ENCODE results near the gene MAGEA4.

MAGEA4 gene

DNA sequence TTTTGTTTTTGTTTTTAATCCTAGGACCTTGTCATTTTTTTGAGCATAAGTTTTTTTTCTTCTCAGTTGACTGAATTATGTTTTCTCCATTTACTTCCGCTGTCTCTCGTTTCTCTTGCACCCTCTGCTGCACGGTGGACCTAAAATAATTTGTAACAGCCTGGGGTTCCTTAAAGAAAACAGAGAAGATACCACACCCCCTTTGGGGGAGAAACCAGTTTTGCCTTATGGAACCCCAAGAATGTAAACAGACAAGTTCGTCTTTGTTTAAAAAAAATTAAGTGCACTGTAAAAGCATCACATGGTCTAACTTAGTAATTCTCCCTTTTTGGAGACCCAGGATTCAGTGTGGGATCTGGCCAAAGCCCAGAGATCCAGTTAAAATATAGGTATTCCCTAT lies 32.8 kb upstream of the MAGEA4 start:
- no peak overlapping the region for H3K4me3 ChIP-seq (ENCODE audit: low read depth, low read length)
- no peak for DNase-seq (ENCODE audit: low read depth, low spot score)
- in situ Hi-C loops (cut with HindIII; ENCODE audit: low sequenced_read_pairs): no loop called here
- TF ChIP-seq, protein P1, sequence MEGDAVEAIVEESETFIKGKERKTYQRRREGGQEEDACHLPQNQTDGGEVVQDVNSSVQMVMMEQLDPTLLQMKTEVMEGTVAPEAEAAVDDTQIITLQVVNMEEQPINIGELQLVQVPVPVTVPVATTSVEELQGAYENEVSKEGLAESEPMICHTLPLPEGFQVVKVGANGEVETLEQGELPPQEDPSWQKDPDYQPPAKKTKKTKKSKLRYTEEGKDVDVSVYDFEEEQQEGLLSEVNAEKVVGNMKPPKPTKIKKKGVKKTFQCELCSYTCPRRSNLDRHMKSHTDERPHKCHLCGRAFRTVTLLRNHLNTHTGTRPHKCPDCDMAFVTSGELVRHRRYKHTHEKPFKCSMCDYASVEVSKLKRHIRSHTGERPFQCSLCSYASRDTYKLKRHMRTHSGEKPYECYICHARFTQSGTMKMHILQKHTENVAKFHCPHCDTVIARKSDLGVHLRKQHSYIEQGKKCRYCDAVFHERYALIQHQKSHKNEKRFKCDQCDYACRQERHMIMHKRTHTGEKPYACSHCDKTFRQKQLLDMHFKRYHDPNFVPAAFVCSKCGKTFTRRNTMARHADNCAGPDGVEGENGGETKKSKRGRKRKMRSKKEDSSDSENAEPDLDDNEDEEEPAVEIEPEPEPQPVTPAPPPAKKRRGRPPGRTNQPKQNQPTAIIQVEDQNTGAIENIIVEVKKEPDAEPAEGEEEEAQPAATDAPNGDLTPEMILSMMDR (IDR thresholded peaks at IDR 0.05; ENCODE audit: low read depth, low read length): no peak

DNA sequence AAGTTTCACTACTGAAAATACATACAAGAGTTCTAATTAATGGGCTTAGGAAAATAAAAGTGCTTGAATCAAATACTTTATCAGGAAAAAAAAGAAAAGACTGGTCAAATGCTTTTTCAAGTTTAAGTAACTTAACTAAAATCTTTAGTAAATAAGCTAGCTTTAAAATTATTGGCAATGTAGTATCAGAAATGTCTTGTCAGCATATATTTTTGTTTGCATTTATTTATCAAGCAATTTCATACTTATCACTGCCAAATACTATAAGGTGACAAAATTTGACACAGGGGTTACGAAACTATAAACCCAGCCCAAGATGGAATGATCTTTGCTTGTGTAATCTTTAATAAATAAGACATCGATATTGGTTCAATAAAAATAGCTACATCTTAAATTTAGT lies 31.8 kb upstream of the MAGEA4 start:
- H3K4me3 ChIP-seq (ENCODE audit: low read depth, low read length): no peak overlapping the region
- TF ChIP-seq, protein P1 (IDR thresholded peaks at IDR 0.05; ENCODE audit: low read depth, low read length): no peak
- DNase-seq (ENCODE audit: low read depth, low spot score): no peak
- in situ Hi-C loops (cut with HindIII; ENCODE audit: low sequenced_read_pairs): no loop called here

DNA sequence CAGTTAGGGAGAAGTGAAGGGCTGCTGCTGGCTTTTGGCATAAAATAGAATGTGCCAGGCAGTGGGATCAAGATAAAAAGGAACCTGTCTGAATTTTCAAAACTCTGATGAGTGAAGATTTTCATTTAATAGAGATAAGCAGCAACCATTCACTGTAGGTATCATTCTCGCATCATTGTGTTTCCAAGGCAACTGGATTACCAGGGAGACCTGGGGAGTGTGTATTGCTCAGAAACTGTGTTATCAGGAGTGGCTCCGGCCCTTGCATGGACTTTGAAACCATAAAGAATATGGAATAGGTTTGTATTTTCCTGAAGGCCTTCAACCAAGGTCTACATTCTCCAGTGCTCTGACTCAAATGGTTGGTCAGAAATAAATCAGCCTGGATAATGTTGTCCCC lies 23.3 kb upstream of the MAGEA4 start:
- TF ChIP-seq, protein P1 (IDR thresholded peaks at IDR 0.05; ENCODE audit: low read depth, low read length): no peak
- no peak for DNase-seq (ENCODE audit: low read depth, low spot score)
- in situ Hi-C loops (cut with HindIII; ENCODE audit: low sequenced_read_pairs): no loop called here
- H3K4me3 ChIP-seq (ENCODE audit: low read depth, low read length): no peak overlapping the region

DNA sequence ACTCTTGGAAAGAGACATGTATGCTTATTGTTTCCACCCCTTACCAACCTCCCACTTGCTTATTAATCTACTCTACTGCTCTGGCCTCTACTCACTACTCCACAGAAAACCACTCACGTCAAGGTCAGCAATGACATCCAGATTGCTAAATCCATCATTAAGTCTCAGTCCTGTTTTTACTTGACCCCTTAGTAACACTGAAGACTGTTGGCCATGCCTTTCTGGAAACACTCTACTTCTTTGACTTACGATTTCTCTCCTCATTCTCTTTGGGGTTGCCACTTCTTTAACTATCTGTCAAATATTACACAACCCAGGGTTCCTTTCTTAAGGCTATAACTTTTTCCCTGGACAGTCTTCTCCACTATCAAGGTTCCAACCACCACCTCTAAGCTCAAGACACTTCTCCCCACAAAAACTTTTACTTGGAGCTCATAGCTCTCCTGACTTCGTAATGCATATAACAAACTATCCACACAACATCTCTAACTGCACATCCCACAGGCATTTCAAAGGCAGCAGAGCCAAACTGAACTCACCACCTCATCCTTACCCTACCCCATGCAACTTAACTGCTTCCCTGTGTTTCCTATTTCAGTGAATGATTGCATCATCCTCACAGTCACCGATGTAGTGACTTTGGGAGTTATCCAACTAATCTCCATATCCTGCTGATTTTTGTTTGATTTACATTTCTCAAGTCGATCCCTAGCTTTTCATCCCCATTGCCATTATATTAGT lies 15.8 kb upstream of the MAGEA4 start:
- TF ChIP-seq, protein P1 (IDR thresholded peaks at IDR 0.05; ENCODE audit: low read depth, low read length): no peak
- no peak overlapping the region for H3K4me3 ChIP-seq (ENCODE audit: low read depth, low read length)
- DNase-seq (ENCODE audit: low read depth, low spot score): peak; percentile 81
- in situ Hi-C loops (cut with HindIII; ENCODE audit: low sequenced_read_pairs): no loop called here

DNA sequence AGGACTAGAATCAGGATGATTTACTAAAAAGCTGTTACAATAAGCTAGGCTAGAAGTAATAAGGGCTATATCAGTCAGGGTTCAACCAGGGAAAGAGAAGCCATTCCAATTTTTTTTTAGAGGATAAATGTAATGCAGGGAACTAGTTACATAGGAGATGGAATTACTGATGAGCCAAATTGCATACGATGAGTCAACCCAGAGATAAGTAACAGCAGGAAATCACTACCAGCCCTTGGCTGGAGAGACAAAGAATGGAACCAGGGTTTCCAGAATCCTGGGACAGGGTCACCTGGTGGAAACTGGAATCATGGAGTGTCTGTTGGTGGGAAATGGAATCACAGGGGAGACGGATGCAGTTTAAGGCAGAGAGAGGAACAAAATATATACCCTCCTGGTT lies 13.1 kb upstream of the MAGEA4 start:
- in situ Hi-C loops (cut with HindIII; ENCODE audit: low sequenced_read_pairs): no loop called here
- peak; percentile 9 for DNase-seq (ENCODE audit: low read depth, low spot score)
- TF ChIP-seq, protein P1 (IDR thresholded peaks at IDR 0.05; ENCODE audit: low read depth, low read length): no peak
- H3K4me3 ChIP-seq (ENCODE audit: low read depth, low read length): no peak overlapping the region

DNA sequence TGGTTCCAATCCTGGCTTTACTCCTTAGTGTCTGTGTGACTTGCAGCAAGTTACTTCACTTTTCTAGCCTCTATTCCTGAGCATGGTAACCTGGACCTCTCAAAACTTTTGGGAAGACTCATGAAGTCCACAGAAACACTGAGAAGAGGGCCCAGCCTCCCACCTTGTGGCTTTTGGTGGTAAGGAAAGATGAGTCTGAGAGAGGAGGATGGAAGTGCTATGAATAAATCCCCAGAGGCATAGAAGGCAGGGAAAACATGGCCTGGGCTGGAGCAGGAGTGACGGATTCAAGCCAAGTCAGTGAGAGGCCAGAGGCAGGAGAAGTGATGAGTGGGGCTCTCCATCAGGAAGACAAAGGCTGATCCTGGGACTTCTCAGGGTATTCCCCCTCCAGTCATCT lies 10.9 kb upstream of the MAGEA4 start:
- in situ Hi-C loops (cut with HindIII; ENCODE audit: low sequenced_read_pairs): no loop called here
- TF ChIP-seq, protein P1 (IDR thresholded peaks at IDR 0.05; ENCODE audit: low read depth, low read length): no peak
- no peak for DNase-seq (ENCODE audit: low read depth, low spot score)
- no peak overlapping the region for H3K4me3 ChIP-seq (ENCODE audit: low read depth, low read length)
